HK-2 (cell line): ENCODE measurements around the gene ADISSP.

Experiments used
- DNase-seq: peaks from one replicate; pipeline ENCODE4 v3.0.0-alpha.2; 2018; ENCODE audit not compliant: unreplicated experiment

Gene ADISSP

DNA sequence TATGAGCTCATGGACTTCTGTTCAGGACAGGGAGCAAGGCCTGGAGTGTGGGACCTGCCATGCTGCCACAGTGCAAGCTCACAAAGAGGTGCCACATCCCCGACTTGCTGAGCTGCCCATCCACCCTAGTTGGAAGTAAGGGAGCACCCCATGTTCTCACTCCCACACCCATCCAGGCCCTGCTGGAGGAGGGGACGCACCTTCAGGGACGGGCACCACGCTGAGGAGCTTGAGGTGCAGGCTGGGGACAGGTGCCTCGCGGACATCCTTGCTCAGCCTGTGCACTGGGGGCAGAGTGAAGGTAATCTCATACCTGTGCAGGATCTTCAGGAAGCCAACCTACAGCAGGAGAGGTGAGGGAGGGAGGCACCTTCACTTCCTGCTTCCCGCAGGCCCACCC lies 12.3 kb downstream of the ADISSP start:
- DNase-seq = no peak

DNA sequence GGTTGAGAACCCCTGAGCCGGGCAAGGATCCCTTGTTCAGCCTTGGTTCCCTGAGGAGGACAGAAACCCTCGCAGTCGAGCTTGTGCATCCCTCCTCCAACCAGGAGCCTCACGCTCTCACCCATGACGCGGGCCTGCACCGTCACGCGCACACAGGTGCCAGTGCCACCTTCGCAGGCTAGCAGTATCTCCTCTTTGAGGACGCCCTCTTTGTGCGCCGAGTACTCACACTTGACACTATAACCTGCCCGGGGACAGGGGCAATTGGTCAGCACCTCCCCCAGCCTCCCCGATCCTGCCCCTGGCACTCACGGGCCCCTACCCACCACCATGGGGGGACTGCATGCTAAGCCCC lies 13.3 kb downstream of the ADISSP start:
- no peak for DNase-seq

DNA sequence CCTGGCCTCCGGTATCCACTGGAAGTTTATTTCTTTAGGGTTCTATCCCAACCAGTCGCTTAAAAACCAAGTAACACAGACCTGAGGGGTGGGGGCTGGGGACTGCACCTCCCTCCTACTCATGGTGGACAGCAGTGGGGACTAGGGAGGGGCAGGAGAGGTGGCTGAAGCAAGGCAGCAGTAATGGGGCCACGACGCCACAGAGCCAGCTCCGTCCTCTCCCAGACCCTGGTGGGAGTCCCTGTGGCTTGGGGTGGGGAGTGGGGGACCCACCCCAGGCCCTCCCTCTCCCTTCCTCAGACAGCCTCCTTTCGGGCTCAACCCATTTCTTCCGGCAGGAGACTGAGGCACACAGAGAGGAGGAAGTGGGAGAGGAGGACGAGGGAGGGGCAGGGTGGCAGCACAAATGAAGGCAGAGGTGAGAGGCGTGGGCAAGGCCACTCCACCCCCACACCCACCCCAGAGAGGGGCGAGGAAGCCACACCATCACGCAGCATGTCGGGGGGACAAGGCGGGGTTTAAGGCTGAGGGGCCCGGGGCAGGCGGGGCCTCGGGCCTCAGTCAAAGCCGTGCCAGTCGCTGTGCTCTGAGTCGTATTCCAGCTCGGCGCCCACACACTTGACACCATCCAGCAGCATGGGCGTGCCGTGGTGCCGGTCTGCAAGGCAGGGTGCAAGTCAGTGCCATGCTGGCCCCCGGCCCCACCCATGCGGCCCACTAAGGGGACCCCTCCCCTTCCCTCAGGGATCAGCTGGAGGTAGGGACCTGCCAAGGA lies 13.9 kb downstream of the ADISSP start:
- no peak for DNase-seq

DNA sequence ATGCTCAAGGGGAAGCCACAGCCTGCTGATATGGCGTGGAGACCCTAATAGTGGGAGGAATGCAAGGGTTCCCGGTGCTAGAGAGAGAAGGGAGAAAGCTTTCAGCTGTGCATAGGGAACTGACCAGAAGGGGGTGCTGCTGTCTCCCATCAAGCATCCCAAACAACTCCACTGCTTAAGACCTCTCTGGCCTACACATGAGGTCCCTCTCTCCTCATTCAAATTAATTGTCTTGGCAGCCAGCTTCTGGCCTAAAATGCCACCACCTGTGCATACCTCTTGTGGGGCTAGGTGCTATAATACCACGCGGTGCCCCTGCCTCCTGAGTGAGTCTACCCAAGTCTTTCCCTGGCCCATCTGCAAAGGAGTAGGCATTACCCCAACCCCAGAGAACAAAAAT lies 14.5 kb downstream of the ADISSP start:
- peak; percentile 46 for DNase-seq

DNA sequence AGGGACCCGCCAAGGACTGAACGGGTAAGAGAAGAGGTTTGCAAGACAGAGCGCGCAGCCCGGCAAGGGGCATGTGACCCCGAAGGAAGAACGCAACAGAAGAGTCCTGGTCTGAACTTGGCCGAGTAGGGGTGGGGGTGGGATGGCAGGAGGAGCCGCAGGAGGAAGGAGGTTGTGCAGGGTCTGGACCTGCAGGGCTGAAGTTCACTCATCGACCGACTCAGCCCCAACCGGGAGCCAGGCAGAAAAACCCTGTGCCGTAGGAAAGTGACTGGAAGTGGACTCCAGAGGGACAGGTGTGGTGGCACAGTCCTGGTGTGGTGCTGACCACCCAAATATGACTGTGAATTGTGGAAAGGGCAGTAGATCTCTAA lies 15.2 kb downstream of the ADISSP start:
- no peak for DNase-seq

DNA sequence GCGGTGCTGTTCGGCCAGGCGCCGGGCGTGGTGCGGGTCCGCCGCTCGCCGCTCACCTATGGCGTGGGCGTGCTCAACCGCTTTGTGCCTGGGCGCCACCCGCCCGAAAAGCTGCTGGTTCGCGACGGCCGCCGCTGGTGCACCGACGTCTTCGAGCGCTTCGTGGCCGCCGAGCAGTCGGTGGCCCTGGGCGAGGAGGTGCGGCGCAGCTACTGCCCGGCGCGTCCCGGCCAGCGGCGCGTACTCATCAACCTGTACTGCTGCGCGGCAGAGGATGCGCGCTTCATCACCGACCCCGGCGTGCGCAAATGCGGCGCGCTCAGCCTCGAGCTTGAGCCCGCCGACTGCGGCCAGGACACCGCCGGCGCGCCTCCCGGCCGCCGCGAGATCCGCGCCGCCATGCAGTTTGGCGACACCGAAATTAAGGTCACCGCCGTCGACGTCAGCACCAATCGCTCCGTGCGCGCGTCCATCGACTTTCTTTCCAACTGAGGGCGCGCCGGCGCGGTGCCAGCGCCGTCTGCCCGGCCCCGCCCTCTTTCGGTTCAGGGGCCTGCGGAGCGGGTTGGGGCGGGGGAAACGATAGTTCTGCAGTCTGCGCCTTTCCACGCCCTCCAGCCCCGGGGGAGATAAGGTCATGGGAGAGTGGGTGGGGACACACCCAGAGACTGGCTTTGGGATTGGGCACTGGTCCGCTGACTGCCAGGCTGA lies 15.7 kb downstream of the ADISSP start:
- no peak for DNase-seq

DNA sequence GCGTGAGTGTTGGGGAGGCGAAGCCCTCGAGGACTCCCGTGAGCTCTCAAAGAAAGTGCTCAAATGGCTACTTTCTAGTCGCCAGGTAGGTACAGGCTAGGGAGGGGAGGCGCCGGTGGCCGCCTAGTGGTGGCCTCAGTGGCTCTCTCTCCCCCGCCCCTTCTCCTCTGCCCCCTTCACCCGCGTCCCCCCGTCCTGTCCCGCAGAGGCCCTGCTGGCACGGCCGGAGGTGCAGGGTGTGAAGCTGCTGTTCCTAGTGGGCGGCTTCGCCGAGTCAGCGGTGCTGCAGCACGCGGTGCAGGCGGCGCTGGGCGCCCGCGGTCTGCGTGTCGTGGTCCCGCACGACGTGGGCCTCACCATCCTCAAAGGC lies 16.3 kb downstream of the ADISSP start:
- no peak for DNase-seq

DNA sequence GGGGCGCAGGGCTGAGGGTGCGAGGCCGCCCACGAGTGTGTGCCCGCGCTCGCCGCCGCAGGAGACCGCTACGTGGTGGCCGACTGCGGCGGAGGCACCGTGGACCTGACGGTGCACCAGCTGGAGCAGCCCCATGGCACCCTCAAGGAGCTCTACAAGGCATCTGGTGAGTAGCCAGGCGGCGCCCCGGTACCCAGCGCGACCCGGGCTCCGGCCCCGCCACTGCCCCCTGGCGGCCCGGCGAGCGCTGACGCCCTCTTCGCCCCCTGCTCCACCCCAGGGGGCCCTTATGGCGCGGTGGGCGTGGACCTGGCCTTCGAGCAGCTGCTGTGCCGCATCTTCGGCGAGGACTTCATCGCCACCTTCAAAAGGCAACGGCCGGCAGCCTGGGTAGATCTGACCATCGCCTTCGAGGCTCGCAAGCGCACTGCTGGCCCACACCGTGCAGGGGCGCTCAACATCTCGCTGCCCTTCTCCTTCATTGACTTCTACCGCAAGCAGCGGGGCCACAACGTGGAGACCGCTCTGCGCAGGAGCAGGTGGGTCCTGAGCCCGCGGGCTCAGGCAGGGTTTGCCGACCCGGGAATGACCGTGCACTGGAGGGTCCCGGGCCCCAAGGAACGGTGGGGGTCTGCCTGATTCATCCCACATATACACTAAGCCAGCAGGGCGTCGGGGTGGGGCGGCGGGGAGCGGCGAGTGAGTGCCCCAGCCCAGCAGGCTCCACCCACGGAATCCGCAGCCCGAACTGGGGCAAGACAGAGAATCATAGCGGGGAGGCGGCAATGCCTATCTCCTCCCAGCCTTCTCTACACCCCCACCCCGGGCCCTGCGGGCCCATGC lies 17.6 kb downstream of the ADISSP start:
- peak; percentile 51 for DNase-seq

DNA sequence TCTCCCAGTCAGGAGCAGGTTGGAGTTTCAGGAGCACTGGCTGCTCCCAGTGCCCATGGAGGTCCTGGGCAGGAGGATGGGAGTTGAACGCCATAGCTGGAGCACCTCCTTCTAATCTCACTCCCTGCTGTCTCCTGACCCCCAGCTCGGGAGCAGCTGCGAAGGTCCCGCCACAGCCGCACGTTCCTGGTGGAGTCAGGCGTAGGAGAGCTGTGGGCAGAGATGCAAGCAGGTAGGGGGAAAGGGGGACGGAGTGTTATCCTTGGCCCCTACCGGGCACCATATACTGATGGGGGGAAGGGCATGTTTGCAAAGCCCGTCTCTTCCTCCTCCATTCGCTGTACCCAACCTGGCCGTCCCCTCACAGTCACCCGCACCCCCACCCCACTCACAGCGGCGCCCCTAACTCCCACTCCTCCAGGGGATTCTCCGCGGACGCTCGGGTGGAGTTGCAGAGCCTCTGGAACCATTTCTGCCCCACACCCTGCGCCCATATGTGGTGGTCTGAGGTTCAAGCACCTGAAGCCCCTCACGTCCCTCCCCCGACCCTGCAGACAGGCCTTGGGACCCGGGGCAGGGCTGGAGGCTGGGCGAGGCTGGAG lies 18.4 kb downstream of the ADISSP start:
- no peak for DNase-seq

DNA sequence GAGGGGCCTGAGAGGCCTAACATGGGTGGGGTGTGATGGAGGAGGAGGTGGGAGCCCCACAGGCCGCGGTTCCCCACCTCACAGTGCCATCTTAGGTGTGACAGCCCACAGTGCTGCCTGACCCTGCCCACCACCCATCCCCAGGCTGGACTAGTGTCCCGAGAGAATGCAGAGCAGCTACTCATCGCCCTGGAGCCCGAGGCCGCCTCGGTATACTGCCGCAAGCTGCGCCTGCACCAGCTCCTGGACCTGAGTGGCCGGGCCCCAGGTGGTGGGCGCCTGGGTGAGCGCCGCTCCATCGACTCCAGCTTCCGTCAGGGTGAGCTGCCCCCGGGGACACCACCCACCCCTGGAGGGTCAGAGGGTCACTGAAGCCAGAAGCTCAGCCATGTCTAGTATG lies 19.5 kb downstream of the ADISSP start:
- DNase-seq = no peak

DNA sequence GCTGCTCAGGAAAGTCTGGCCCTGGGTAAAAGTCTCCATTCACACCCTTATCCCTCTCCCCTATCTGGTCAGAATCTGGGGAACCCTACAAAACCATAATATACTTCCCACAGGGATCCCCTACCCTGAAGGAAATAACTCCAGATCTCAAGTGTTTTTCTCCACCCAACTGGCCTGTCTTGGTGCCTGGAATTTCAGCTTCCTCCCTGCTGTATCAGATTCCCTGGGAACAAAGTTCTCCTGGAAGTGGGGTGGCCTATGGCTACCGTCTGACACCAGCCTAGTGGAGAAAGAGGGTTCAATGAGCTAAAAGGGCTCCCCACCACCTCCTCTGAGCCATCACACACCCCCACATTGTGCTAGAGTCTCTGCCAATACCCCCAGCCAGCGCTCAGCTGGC lies 20.1 kb downstream of the ADISSP start:
- no peak for DNase-seq

DNA sequence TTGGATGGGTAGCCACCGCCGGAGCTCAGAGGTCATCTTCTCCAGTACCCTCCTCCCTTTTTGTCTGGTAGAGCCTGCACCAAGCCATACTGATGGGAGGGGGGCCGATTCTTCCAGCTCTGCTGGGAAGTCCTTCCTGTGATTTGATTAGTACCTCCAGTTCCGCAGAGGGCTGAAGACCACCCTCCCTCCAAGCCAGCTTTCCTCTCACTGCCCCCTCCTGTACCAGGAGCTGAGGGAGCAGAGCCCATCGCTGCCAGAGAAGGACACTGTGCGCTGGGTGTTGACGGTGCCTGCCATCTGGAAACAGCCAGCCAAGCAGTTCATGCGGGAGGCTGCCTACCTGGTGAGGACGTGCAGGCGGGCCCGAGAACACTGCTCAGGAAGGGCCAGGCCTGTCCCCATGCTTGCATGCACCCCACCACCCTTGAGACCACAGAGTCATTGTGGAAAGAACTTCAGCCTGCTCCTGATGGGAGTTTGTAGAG lies 21.8 kb downstream of the ADISSP start:
- no peak for DNase-seq

DNA sequence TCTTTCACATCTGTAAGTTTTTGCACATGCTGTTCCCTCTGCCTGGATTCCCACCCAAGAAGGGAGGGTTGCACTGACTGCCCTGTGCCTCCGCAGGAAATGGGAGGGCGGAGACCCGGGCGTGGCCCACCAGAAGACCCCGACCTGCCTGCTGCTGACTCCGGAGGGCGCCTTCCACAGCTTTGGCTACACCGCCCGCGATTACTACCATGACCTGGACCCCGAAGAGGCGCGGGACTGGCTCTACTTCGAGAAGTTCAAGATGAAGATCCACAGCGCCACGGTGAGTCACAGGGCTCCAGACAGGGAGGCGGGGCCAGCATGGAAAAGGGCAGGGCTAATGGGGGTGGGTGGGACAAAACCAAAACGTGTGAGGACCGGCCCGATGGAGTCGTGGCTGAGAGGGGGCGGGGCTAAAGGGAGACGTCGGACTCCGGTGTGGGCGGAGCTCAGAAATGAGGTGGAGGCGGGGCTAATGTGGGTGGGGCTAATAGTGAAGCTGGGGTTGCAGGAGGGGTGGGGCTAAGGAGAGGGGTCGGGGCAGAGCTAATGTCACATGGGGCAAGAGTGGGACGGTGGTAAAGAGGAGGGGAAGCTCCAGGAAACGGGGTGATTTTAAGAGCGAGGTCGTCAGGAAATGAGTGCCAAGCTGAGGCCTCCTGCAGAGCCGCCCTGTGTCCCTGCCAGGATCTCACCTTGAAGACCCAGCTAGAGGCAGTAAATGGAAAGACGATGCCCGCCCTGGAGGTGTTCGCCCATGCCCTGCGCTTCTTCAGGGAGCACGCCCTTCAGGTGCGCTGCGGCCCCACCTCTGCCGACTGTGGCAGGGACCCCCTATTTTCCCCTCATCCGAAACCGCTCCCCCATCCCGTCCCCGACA lies 22.5 kb downstream of the ADISSP start:
- no peak for DNase-seq

DNA sequence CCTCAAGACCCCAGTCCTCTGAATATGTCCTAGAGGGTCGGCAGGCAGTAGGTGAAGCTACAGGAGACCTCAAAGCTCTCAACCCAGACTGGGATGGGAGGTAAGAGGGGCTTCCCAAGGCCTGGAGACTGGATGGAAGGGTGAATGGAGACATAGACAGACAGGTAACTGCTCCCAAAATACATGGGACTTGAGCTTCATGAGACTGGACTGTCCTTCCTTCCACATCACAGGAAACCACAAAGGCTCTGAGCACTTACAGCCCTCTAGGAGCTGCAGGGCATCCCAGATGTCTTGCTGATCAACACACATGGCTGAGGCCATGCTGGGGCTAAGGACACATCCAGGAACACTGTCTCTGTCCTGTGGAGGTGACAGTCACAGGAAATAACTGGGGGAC lies 23.5 kb downstream of the ADISSP start:
- no peak for DNase-seq

DNA sequence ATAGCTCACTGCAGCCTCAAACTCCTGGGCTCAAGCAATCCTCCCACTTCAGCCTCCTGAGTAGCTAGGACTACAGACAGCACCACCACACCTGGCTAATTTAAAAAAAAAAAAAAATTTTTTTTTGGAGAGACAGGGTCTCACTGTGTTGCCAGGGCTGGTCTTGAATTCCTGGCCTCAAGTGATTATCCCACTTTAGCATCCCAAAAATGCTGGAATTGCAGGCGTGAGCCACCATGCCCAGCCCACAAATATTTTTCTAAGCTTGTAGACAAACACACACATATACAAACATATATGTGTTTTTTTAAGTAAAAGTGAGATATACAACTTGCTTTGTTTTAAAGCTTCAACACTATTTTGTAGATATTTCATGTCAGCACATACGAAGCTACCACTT lies 24.3 kb downstream of the ADISSP start:
- no peak for DNase-seq

DNA sequence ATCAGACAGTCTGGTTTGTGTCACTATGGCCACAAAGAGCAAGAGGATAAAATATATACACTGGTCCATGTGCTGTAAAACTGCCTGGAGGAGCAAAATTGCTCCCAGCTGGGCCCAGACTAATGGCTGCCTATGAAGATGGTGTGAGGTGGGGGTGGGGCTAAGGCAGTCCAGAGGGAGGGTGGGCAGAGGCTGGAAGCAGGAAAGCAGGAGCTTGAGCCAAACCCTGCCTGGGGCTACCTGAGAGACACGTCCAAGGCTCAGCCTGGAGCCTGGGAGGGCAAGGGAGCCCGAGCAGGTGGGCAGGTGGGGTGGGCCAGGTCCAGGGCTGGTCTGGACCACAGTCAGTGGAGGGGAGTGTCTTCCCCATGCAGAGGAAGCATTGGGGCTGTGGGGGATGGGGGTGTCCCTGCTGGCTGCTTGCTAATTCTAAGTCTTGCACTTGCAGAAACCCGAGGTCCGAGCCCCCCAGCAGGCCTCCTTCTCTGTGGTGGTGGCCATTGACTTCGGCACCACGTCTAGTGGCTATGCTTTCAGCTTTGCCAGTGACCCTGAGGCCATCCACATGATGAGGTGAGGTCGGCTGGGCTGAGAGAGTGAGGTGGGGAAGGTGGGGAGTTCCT lies 25.6 kb downstream of the ADISSP start:
- DNase-seq = no peak

DNA sequence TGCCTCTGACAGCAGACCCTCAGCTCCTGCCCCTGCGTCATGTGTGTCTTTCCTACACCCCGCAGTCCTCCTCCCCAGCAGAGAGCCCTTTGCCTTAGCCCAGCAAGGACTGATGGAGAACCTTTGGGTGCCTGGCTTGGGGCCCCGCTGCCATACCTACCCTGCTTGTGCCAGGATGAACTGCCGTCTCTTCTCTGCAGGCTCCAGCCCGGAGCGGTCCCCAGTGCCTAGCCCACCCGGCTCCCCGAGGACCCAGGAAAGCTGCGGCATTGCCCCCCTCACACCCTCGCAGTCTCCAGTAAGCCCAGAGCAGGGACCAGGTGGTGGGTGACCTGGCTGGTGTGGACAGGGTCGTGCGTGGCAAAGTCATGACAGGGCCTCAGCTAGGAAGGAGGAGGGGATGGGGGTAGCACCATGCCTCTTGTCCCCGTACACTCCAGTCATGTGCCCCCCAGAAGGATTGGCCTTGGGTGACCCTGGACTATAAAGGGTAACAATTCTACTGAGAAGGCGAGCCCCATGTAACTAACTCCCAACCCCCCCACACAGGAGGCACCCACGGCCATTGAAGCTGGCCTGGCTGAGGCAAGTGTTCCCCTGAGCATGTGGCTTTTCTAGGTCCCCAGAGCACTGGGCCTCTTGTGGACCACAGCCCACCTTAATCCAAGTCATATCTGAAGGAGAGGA lies 26.8 kb downstream of the ADISSP start:
- no peak for DNase-seq

DNA sequence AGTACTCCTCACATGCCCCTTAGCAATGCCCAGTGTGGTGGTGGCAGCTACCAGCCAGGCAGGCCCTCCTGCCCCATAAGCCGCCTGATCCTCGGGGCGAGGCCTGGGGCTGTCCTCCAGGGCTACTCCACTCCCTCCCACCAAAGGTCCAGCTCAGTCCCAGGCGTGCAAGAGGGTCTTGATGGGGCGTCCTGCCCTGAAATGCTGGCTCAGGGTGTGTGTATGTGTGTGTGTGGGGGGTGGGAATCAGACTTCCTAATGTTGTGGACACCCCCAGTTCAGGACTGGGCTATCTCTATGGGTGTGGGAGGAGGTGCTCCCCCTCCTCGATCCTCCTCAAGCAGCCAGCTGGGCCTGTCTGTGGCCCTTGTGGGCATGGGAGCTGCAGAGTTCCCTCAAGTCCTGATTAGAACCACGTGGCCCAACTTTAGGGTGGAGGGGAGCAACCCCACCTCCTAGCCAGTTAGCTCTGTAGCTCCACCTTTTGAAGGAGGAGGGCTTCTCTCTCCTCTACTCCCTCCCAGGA lies 27.6 kb downstream of the ADISSP start:
- DNase-seq = no peak

DNA sequence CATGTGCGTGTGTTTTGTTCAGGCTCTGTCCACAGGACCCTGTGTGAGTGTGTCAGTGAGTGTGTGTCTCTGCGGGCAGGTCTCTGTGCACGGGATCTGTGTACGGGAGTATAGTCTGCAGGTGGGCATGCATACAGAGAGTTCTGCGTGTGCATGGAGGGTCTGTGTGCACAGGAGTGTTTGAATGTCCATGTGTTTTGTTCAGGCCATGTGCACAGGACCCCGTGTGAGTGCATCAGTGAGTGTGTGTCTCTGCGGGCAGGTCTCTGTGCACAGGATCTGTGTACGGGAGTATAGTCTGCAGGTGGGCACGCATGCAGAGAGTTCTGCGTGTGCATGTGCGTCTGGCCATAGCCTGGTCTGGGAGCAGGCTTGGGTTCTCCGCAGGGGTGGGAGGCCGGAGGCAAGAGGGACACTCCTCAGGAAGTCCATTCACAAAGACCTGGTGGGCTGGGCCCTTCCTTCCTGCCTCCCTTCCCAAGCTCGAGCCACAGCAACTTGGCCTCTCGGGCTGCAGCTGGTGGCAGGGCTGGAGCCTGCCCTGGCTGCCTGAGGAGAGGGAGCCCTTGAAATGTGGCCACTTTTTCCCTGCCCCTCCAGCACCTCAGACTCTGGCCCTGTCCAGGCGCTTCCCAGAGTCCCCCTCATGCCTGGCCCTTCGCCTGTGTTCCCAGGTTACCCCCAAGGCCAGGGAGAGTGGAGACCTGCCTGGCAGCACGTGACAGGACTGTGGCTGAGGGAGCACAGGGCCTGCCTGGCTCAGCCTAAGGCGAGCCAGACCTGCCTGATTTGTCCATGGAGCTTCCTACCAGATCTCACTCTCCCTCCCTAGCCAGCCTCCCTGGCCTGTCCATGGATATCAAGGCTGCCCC lies 28.3 kb downstream of the ADISSP start:
- DNase-seq = no peak
